RWPE2 (cell line): ENCODE results near the gene HOXC11.

Source experiments
- ATAC-seq: fragments of 200-7000 bp; cut with Tn5 transposase; 3 replicates; pipeline ENCODE4 v1.9.1; 2021; ENCODE audit warnings: low read depth
- DNase-seq: peaks from one replicate; pipeline ENCODE4 v3.0.0-alpha.2; 2020; ENCODE audit warnings: low spot score
- H3K27ac ChIP-seq: fragments of 450-650 bp; 2 replicates; pipeline ENCODE4 v1.5.1; 2017; ENCODE audit warnings: mild to moderate bottlenecking; ENCODE audit not compliant: poor library complexity, severe bottlenecking
- H3K27me3 ChIP-seq: fragments of 250-450 bp; sonication (Bioruptor Pico); 2 replicates; pipeline ENCODE4 v1.5.1; 2021; ENCODE audit warnings: mild to moderate bottlenecking, moderate library complexity; ENCODE audit not compliant: insufficient read depth, poor library complexity, severe bottlenecking
- H3K36me3 ChIP-seq: fragments of 250-450 bp; sonication (Bioruptor Pico); 2 replicates; pipeline ENCODE4 v1.5.1; 2020; ENCODE audit warnings: low read depth, mild to moderate bottlenecking, moderate library complexity
- H3K4me1 ChIP-seq: fragments of 250-450 bp; sonication (Bioruptor Pico); 2 replicates; pipeline ENCODE4 v1.5.1; 2021; ENCODE audit warnings: mild to moderate bottlenecking, moderate library complexity; ENCODE audit not compliant: insufficient read depth, poor library complexity, severe bottlenecking
- H3K4me3 ChIP-seq: fragments of 250-450 bp; sonication (Bioruptor Pico); 2 replicates; pipeline ENCODE4 v1.5.1; 2021; ENCODE audit warnings: mild to moderate bottlenecking, moderate library complexity; ENCODE audit not compliant: severe bottlenecking
- H3K9me3 ChIP-seq: fragments of 250-450 bp; sonication (Bioruptor Pico); 2 replicates; pipeline ENCODE4 v1.5.1; 2021; ENCODE audit warnings: mild to moderate bottlenecking, moderate library complexity; ENCODE audit not compliant: severe bottlenecking
- TF ChIP-seq, protein P1 (sequence below): fragments of 450-650 bp; IDR thresholded peaks from one replicate; pipeline ENCODE4 v1.5.1; 2017; ENCODE audit warnings: mild to moderate bottlenecking, moderate library complexity; ENCODE audit not compliant: poor library complexity, severe bottlenecking

The HOXC11 gene

DNA sequence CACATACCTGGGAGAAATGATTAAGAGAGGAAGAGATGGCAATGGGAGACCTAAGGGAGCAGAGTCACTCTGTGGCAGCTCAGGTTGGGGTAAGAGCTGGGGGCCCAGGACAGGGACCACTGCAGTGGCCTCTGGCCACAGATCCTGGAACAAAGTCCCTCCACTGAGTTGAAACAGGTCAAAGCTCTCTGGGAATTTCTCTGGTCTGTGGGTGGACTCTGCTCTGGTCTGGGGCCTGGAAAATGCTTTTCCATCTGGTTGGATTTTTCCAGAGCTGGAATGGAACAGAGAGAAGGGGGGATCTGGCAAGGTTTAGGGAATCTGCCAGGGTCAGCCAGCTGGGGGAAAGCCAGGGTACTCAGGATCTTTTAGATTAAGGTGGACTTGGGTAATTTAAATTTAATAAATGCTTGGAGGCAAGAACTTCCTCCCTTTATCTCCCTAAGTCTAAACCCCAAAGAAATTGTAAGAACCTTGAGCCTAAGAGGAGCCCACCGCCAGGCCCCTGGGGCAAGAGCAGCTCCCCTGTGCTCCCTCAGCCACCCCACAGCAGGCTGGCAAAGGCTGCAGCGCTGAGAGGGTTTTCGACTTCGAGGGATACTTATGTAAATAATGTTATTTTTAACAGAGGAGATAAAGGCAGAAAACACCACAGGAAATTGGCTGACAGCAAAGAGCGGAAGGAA lies 15.8 kb downstream of the HOXC11 start:
- H3K4me3 ChIP-seq: peak overlapping the region; percentile 4
- TF ChIP-seq, protein P1, sequence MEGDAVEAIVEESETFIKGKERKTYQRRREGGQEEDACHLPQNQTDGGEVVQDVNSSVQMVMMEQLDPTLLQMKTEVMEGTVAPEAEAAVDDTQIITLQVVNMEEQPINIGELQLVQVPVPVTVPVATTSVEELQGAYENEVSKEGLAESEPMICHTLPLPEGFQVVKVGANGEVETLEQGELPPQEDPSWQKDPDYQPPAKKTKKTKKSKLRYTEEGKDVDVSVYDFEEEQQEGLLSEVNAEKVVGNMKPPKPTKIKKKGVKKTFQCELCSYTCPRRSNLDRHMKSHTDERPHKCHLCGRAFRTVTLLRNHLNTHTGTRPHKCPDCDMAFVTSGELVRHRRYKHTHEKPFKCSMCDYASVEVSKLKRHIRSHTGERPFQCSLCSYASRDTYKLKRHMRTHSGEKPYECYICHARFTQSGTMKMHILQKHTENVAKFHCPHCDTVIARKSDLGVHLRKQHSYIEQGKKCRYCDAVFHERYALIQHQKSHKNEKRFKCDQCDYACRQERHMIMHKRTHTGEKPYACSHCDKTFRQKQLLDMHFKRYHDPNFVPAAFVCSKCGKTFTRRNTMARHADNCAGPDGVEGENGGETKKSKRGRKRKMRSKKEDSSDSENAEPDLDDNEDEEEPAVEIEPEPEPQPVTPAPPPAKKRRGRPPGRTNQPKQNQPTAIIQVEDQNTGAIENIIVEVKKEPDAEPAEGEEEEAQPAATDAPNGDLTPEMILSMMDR: no peak
- no peak for ATAC-seq
- no peak for DNase-seq
- H3K4me1 ChIP-seq: peaks cover 6% of the 10 kb centered on the region
- H3K27me3 ChIP-seq: peaks cover 93% of the 10 kb centered on the region
- H3K27ac ChIP-seq: no peak overlapping the region
- no peaks in the 10 kb centered on the region for H3K9me3 ChIP-seq
- no peaks in the 10 kb centered on the region for H3K36me3 ChIP-seq

DNA sequence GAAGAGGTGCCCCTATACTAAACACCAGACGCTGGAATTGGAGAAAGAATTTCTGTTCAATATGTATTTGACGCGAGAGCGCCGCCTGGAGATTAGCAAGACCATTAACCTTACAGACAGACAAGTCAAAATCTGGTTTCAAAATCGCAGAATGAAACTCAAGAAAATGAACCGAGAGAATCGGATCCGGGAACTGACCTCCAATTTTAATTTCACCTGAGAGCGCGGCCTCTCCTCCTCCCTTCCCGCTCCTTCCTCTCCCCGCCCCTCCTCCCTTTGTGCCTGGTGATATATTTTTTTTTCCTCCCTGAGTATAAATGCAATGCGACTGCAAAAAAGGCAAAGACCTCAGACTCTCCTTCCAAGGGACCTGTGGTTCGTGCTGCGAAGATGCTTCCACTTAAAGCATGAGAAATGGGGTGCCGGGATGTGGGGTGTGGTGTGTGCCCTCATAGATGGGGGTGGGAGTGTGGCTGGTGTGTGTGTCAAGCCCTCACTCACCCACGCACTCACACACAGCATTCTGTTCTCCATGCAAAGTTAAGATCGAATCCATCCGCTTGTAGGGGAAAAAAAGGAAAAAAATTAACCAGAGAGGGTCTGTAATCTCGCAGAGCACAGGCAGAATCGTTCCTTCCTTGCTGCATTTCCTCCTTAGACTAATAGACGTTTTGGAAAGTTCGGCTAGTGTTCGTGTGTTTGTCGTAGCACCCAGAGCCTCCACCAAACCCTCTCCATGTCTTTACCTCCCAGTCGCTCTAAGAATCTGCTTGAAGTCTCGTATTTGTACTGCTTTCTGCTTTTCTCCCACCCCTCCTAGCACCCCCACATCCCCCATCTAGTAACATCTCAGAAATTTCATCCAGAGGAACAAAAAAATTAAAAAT lies 16.5 kb downstream of the HOXC11 start:
- H3K4me1 ChIP-seq: peaks cover 6% of the 10 kb centered on the region
- peak overlapping the region; percentile 4 for H3K4me3 ChIP-seq
- no peak overlapping the region for H3K27ac ChIP-seq
- H3K36me3 ChIP-seq: no peaks in the 10 kb centered on the region
- H3K27me3 ChIP-seq: peaks cover 94% of the 10 kb centered on the region
- ATAC-seq (no peak), DNase-seq (no peak)
- H3K9me3 ChIP-seq: no peaks in the 10 kb centered on the region
- TF ChIP-seq, protein P1: peak; percentile 64

DNA sequence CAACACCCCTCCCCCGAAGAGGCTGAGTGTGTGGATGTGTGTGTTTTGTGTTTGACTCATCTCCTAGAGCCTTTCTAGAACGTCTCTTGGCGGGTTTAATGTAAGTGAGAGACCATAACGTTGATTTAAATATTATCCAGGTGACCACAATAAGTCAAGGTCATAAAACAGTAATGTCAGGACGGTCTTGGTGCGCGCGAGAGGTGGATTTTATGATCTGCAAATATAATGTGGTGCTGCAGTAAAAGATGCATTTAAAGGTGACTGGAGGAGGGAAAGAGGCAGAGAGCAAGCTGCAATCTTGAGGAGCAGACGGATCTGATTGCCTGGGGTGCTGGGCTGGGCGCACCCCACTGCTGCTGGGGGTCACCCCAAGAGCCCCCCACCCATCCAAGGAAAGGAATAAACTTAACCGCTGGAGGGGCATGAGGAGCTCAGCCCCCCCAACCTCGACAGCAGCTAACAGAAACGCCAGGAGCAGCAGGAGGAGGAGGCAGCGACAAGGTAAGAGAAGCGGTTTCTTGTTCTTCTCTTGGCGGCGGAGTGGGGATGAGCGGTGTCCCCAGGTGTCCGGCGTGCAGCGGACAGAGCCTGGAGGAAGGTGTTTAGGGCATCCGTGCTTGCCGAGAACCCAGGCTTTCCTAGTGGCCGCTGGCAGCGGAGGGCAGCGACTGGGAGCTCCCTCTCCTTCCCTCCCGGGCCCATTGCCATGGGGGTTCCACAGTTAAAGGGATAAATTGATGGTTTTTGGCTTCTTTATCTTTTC lies 17.6 kb downstream of the HOXC11 start:
- H3K4me1 ChIP-seq: peaks cover 6% of the 10 kb centered on the region
- TF ChIP-seq, protein P1: no peak
- ATAC-seq: no peak
- no peaks in the 10 kb centered on the region for H3K9me3 ChIP-seq
- H3K4me3 ChIP-seq: no peak overlapping the region
- no peaks in the 10 kb centered on the region for H3K36me3 ChIP-seq
- H3K27me3 ChIP-seq: peaks cover 100% of the 10 kb centered on the region
- DNase-seq: no peak
- H3K27ac ChIP-seq: no peak overlapping the region

DNA sequence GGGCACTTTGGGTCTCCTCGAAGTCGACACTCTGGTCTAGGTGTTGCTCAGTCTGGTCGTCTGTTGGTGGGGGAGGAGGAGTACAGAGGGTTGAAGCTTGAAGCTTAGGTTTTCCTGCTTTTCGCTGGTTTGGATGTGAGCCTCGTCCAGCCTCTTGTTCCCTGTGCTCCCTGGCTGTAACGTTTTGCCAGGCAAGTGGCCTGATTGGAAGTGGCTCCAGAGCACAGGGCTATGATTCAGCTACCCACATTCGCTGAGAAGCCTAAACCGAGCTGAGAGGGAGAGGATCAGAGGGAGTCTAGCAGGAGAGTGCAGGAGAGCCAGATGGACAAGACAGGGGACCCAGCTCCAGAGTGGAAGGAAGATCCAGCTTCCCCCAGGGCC lies 18.1 kb downstream of the HOXC11 start:
- ATAC-seq: 0 out of 3 replicates have a peak, but pooled peaks have one; percentile 13
- H3K9me3 ChIP-seq: no peaks in the 10 kb centered on the region
- peaks cover 100% of the 10 kb centered on the region for H3K27me3 ChIP-seq
- no peaks in the 10 kb centered on the region for H3K36me3 ChIP-seq
- H3K4me1 ChIP-seq: peaks cover 6% of the 10 kb centered on the region
- DNase-seq: no peak
- TF ChIP-seq, protein P1: no peak
- no peak overlapping the region for H3K4me3 ChIP-seq
- H3K27ac ChIP-seq: no peak overlapping the region
